WI38 (cell line): ENCODE results near the gene FAAH.

Experiments used
- H3K4me3 ChIP-seq: 2 replicates; pipeline ENCODE4 v1.5.1; 2011; ENCODE audit warnings: low read depth, mild to moderate bottlenecking, control low read depth, low read length
- CTCF ChIP-seq: IDR thresholded peaks from 2 replicates; pipeline ENCODE4 v1.5.1; 2012; ENCODE audit warnings: low read depth, mild to moderate bottlenecking, control low read depth, low read length

FAAH gene

GRCh38 chr1:46393510-46393909, 607 bp upstream of the FAAH start:
- H3K4me3 ChIP-seq, result no peak overlapping the region
- no peak for TF ChIP-seq CTCF

- H3K4me3 ChIP-seq, result no peak overlapping the region
- no peak for TF ChIP-seq CTCF
Measured at GRCh38 chr1:46394872-46395465, 852 bp downstream of the FAAH start.

GRCh38 chr1:46396441-46397398, 2.6 kb downstream of the FAAH start:
- no peak for TF ChIP-seq CTCF
- H3K4me3 ChIP-seq, result no peak overlapping the region

GRCh38 chr1:46399307-46399706, 5.2 kb downstream of the FAAH start:
- TF ChIP-seq CTCF, result no peak
- H3K4me3 ChIP-seq, result no peak overlapping the region

- TF ChIP-seq CTCF, result no peak
- no peak overlapping the region for H3K4me3 ChIP-seq
Measured at GRCh38 chr1:46400421-46400820, 6.3 kb downstream of the FAAH start.

GRCh38 chr1:46401154-46401913, 7.2 kb downstream of the FAAH start:
- no peak for TF ChIP-seq CTCF

More at GRCh38 chr1:46401154-46401913, 7.2 kb downstream of the FAAH start:
- H3K4me3 ChIP-seq, result no peak overlapping the region
